Liver (tissue), 9 donors: ENCODE measurements around the gene SAC3D1. TPM values are rescaled to one million over a fixed set of nuclear protein-coding genes. Genes with fewer than 3 reads are reported as not detected.
"Not testable (repeated sequence)": the region's sequence is repeated elsewhere in the genome, so short reads cannot be mapped to it uniquely, and the experiment has no call there.

Source experiments
- DNase-seq: peaks from one replicate; pipeline ENCODE4 v3.0.0-alpha.2; 2017; ENCODE audit warnings: low spot score
- H3K27ac ChIP-seq, 2 donors: one replicate each; pipeline ENCODE4 v1.7.0; 2013; ENCODE audit warnings: inconsistent platforms in 2 of 2, low read length in 2 of 2, control low read depth in 1 of 2, low read depth in 1 of 2, mild to moderate bottlenecking in 1 of 2
- H3K27me3 ChIP-seq, 4 donors: one replicate each; pipeline versions ENCODE4 v1.6.1 to v1.7.0; 2013; ENCODE audit warnings: low read length in 3 of 4, inconsistent platforms in 1 of 4, mild to moderate bottlenecking in 1 of 4, moderate library complexity in 1 of 4; ENCODE audit not compliant: control insufficient read depth in 4 of 4, insufficient read depth in 4 of 4
- H3K36me3 ChIP-seq, 4 donors: one replicate each; pipeline versions ENCODE4 v1.6.1 to v1.7.0; 2013; ENCODE audit warnings: low read length in 3 of 4, mild to moderate bottlenecking in 3 of 4, low read depth in 1 of 4, moderate library complexity in 1 of 4; ENCODE audit not compliant: control insufficient read depth in 4 of 4, insufficient read depth in 3 of 4
- H3K4me1 ChIP-seq, 4 donors: one replicate each; pipeline versions ENCODE4 v1.6.1 to v1.7.0; 2013; ENCODE audit warnings: low read length in 3 of 4, mild to moderate bottlenecking in 3 of 4, moderate library complexity in 1 of 4; ENCODE audit not compliant: control insufficient read depth in 4 of 4, insufficient read depth in 4 of 4
- H3K4me3 ChIP-seq, 3 donors: one replicate each; pipeline versions ENCODE4 v1.6.1 to v1.7.0; 2013; ENCODE audit warnings: low read length in 3 of 3, control low read depth in 1 of 3, low read depth in 1 of 3, mild to moderate bottlenecking in 1 of 3
- H3K9ac ChIP-seq, 2 donors: one replicate each; pipeline ENCODE4 v1.7.0; 2013; ENCODE audit warnings: low read length in 2 of 2, mild to moderate bottlenecking in 2 of 2, moderate library complexity in 2 of 2, control low read depth in 1 of 2, low read depth in 1 of 2
- H3K9me3 ChIP-seq, 4 donors: one replicate each; pipeline versions ENCODE4 v1.6.1 to v1.7.0; 2013; ENCODE audit warnings: low read length in 3 of 4; ENCODE audit not compliant: control insufficient read depth in 4 of 4
- EGR1 ChIP-seq, 2 donors: IDR thresholded peaks; 2 replicates each; pipeline ENCODE4 v1.6.1; 2016 to 2018; ENCODE audit warnings: antibody characterized with exemption in 2 of 2, low read depth in 2 of 2
- FOXA1 ChIP-seq: IDR thresholded peaks from 2 replicates; pipeline ENCODE4 v1.6.1; 2016; ENCODE audit warnings: antibody characterized with exemption
- FOXA2 ChIP-seq: IDR thresholded peaks from 2 replicates; pipeline ENCODE4 v1.6.1; 2016; ENCODE audit warnings: antibody characterized with exemption
- GABPA ChIP-seq, 2 donors: IDR thresholded peaks in 1 of 2; conservative IDR thresholded peaks in 1 of 2; 2 replicates each; pipeline ENCODE4 v1.6.1; 2016; ENCODE audit warnings: antibody characterized with exemption in 2 of 2, mild to moderate bottlenecking in 1 of 2, moderate library complexity in 1 of 2
- HNF4A ChIP-seq, 2 donors: conservative IDR thresholded peaks; 2 replicates each; pipeline ENCODE4 v1.6.1; 2016; ENCODE audit warnings: antibody characterized with exemption in 2 of 2, mild to moderate bottlenecking in 2 of 2
- HNF4G ChIP-seq: IDR thresholded peaks from 2 replicates; pipeline ENCODE4 v1.6.1; 2016; ENCODE audit warnings: antibody characterized with exemption
- JUND ChIP-seq, 2 donors: IDR thresholded peaks; 2 replicates each; pipeline ENCODE4 v1.6.1; 2016; ENCODE audit warnings: antibody characterized with exemption in 2 of 2
- NR2F2 ChIP-seq: IDR thresholded peaks from 2 replicates; pipeline ENCODE4 v1.6.1; 2016; ENCODE audit warnings: antibody characterized with exemption
- RAD21 ChIP-seq, 2 donors: IDR thresholded peaks; 2 replicates each; pipeline ENCODE4 v1.6.1; 2016; ENCODE audit warnings: antibody characterized with exemption in 2 of 2, mild to moderate bottlenecking in 2 of 2
- RXRA ChIP-seq, 2 donors: IDR thresholded peaks; 2 replicates each; pipeline ENCODE4 v1.6.1; 2017 to 2018; ENCODE audit warnings: antibody characterized with exemption in 2 of 2, mild to moderate bottlenecking in 1 of 2
- SP1 ChIP-seq: IDR thresholded peaks from 2 replicates; pipeline ENCODE4 v1.6.1; 2018; ENCODE audit warnings: antibody characterized with exemption, mild to moderate bottlenecking
- TAF1 ChIP-seq: conservative IDR thresholded peaks from 2 replicates; pipeline ENCODE4 v1.6.1; 2016; ENCODE audit warnings: antibody characterized with exemption, mild to moderate bottlenecking
- YY1 ChIP-seq: IDR thresholded peaks from 2 replicates; pipeline ENCODE4 v1.6.1; 2016; ENCODE audit warnings: antibody characterized with exemption, mild to moderate bottlenecking
- WGBS: extraction: QIAGEN DNeasy Blood & Tissue Kit; methylation state at CpG from one replicate; pipeline ENCODE4 v1.1.7; 2013; 5-methylcytosine and 5-hydroxymethylcytosine counted together
- polyA plus RNA-seq, 2 donors: library from polyadenylated mRNA; stranded (reverse) in 1 of 2; unstranded in 1 of 2; fragments of 200-250 nt in 1 of 2; fragments of >200 nt in 1 of 2; fragmentation: Nextera tagmentation in 1 of 2; extraction: Ambion mirVana in 1 of 2; gene quantifications; one replicate each; pipeline versions ENCODE4 v1.2.1 to v1.2.3, GENCODE V29; 2013 to 2015
- total RNA-seq, 2 donors: library from RNA; depleted of rRNA; stranded (reverse); fragments of >200 nt; gene quantifications; one replicate each; pipeline ENCODE4 v1.2.3, GENCODE V29; 2014
- TF ChIP-seq, protein P1 (sequence below): IDR thresholded peaks from 2 replicates; pipeline ENCODE4 v1.6.1; 2016; ENCODE audit warnings: antibody characterized with exemption, mild to moderate bottlenecking
- TF ChIP-seq, protein P2 (sequence below): IDR thresholded peaks from 2 replicates; pipeline ENCODE4 v1.6.1; 2016; ENCODE audit warnings: antibody characterized with exemption
- TF ChIP-seq, protein P3 (sequence below): IDR thresholded peaks from 2 replicates; pipeline ENCODE4 v1.6.1; 2016; ENCODE audit warnings: antibody characterized with exemption
- TF ChIP-seq, protein P4 (sequence below): IDR thresholded peaks from 2 replicates; pipeline ENCODE4 v1.6.1; 2016; ENCODE audit warnings: antibody characterized with exemption
- TF ChIP-seq, protein P5 (sequence below): fragments of 150-350 bp; IDR thresholded peaks from 2 replicates; pipeline ENCODE4 v1.5.1; 2017; ENCODE audit warnings: improper control_type of control experiment, low read depth, low read length; ENCODE audit not compliant: missing input control
- donor health status: healthy.
- donor health status: healthy.
- donor health status: healthy.
- donor health status: healthy.
- donor health status: healthy.

The SAC3D1 gene
- total and polyA plus RNA-seq, 4 donors = 3.8 to 7.9 (median 6.8) TPM

DNA sequence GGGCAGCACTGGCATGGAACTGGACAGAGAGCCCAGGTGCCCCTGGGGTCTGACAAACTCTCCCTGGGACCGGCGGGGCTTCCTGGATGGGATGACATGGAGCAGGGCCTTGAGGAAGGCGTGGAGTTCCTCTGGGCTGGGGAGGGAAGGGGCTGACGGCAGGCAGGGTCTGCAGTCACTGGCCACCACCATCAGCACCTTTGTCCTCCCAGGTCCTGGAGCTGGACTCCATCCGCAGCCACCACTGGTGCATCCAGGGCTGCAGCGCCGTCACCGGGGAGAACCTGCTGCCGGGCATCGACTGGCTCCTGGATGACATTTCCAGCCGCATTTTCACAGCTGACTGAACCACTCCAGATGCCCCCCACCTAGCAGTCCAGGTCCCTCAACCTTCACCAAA lies 19.5 kb upstream of the SAC3D1 start:
- Histone ChIP-seq H3K4me1 (peaks cover 3 to 13% (median 8%) of the 10 kb centered on the region in 4 donors), H3K9ac (no peak overlapping the region), H3K27me3 (no peaks in the 10 kb centered on the region), H3K9me3 (no peaks in the 10 kb centered on the region), H3K4me3 (no peak overlapping the region), H3K36me3 (peaks cover 2 to 7% (median 2%) of the 10 kb centered on the region in 4 donors), H3K27ac (no peak overlapping the region)
- DNase-seq = no peak
- WGBS = 95% methylated on average over 11 of the region's 11 CpGs
- TF ChIP-seq GABPA (IDR thresholded peaks at IDR 0.05 in 1 of 2, conservative IDR thresholded peaks at IDR 0.05 in 1 of 2) (no peak), HNF4A (conservative IDR thresholded peaks at IDR 0.05) (no peak), TAF1 (no peak), JUND (IDR thresholded peaks at IDR 0.05) (no peak), HNF4G (no peak), SP1 (no peak), EGR1 (IDR thresholded peaks at IDR 0.05; ENCODE audit: low read depth in 2 of 2) (no peak), RAD21 (IDR thresholded peaks at IDR 0.05) (no peak), NR2F2 (no peak), YY1 (no peak), FOXA1 (no peak), FOXA2 (no peak), RXRA (IDR thresholded peaks at IDR 0.05) (no peak)
- TF ChIP-seq, protein P1, sequence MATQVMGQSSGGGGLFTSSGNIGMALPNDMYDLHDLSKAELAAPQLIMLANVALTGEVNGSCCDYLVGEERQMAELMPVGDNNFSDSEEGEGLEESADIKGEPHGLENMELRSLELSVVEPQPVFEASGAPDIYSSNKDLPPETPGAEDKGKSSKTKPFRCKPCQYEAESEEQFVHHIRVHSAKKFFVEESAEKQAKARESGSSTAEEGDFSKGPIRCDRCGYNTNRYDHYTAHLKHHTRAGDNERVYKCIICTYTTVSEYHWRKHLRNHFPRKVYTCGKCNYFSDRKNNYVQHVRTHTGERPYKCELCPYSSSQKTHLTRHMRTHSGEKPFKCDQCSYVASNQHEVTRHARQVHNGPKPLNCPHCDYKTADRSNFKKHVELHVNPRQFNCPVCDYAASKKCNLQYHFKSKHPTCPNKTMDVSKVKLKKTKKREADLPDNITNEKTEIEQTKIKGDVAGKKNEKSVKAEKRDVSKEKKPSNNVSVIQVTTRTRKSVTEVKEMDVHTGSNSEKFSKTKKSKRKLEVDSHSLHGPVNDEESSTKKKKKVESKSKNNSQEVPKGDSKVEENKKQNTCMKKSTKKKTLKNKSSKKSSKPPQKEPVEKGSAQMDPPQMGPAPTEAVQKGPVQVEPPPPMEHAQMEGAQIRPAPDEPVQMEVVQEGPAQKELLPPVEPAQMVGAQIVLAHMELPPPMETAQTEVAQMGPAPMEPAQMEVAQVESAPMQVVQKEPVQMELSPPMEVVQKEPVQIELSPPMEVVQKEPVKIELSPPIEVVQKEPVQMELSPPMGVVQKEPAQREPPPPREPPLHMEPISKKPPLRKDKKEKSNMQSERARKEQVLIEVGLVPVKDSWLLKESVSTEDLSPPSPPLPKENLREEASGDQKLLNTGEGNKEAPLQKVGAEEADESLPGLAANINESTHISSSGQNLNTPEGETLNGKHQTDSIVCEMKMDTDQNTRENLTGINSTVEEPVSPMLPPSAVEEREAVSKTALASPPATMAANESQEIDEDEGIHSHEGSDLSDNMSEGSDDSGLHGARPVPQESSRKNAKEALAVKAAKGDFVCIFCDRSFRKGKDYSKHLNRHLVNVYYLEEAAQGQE = no peak
- TF ChIP-seq, protein P2, sequence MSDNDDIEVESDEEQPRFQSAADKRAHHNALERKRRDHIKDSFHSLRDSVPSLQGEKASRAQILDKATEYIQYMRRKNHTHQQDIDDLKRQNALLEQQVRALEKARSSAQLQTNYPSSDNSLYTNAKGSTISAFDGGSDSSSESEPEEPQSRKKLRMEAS = no peak
- TF ChIP-seq, protein P3, sequence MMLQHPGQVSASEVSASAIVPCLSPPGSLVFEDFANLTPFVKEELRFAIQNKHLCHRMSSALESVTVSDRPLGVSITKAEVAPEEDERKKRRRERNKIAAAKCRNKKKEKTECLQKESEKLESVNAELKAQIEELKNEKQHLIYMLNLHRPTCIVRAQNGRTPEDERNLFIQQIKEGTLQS = no peak
- TF ChIP-seq, protein P4, sequence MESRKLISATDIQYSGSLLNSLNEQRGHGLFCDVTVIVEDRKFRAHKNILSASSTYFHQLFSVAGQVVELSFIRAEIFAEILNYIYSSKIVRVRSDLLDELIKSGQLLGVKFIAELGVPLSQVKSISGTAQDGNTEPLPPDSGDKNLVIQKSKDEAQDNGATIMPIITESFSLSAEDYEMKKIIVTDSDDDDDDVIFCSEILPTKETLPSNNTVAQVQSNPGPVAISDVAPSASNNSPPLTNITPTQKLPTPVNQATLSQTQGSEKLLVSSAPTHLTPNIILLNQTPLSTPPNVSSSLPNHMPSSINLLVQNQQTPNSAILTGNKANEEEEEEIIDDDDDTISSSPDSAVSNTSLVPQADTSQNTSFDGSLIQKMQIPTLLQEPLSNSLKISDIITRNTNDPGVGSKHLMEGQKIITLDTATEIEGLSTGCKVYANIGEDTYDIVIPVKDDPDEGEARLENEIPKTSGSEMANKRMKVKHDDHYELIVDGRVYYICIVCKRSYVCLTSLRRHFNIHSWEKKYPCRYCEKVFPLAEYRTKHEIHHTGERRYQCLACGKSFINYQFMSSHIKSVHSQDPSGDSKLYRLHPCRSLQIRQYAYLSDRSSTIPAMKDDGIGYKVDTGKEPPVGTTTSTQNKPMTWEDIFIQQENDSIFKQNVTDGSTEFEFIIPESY = no peak
- TF ChIP-seq, protein P5, sequence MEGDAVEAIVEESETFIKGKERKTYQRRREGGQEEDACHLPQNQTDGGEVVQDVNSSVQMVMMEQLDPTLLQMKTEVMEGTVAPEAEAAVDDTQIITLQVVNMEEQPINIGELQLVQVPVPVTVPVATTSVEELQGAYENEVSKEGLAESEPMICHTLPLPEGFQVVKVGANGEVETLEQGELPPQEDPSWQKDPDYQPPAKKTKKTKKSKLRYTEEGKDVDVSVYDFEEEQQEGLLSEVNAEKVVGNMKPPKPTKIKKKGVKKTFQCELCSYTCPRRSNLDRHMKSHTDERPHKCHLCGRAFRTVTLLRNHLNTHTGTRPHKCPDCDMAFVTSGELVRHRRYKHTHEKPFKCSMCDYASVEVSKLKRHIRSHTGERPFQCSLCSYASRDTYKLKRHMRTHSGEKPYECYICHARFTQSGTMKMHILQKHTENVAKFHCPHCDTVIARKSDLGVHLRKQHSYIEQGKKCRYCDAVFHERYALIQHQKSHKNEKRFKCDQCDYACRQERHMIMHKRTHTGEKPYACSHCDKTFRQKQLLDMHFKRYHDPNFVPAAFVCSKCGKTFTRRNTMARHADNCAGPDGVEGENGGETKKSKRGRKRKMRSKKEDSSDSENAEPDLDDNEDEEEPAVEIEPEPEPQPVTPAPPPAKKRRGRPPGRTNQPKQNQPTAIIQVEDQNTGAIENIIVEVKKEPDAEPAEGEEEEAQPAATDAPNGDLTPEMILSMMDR = no peak

DNA sequence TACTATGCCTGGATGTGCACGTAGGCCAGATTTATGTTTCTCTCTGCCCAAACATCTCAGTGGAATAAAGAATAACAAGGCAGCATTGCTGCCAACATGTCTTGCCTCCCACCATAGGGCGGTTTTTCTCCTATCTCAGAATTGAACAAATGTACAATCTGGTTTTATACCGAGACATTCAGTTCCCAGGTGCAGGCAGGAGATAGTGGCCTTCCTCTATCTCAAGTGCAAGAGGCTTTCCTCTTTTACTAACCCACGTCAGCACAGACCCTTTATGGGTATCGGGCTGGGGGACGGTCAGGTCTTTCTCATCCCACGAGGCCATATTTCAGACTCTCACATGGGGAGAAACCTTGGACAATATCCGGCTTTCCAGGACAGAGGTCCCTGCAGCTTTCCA lies 17.5 kb upstream of the SAC3D1 start:
- not testable (repeated sequence) for DNase-seq
- 87% methylated on average over 8 of the region's 8 CpGs for WGBS

More for the DNA sequence above, 17.5 kb upstream of the SAC3D1 start:
- H3K36me3 ChIP-seq, H3K27me3 ChIP-seq, H3K9me3 ChIP-seq, H3K27ac ChIP-seq, H3K9ac ChIP-seq, H3K4me3 ChIP-seq: not testable (repeated sequence)
- peaks cover 3 to 24% (median 17%) of the 10 kb centered on the region in 4 donors for H3K4me1 ChIP-seq
